Peyer's patch (tissue), 4 donors: Measurements from ENCODE around the gene ANXA10. TPM values are rescaled to one million over a fixed set of nuclear protein-coding genes. Genes with fewer than 3 reads are reported as not detected.
"Not testable (repeated sequence)": the region's sequence is repeated elsewhere in the genome, so short reads cannot be mapped to it uniquely, and the experiment has no call there.

ENCODE experiments used
- DNase-seq, 3 donors: peaks; one replicate each; pipeline ENCODE4 v3.0.0-alpha.2; 2017 to 2019
- H3K27ac ChIP-seq, 4 donors: fragments of 200-600 bp; sonication (generic); one replicate each; pipeline ENCODE4 v1.5.1; 2016 to 2019
- H3K27me3 ChIP-seq, 2 donors: fragments of 200-600 bp; sonication (generic); one replicate each; pipeline ENCODE4 v1.5.1; 2019
- H3K36me3 ChIP-seq, 3 donors: fragments of 200-600 bp; sonication (generic); one replicate each; pipeline ENCODE4 v1.5.1; 2016 to 2019
- H3K4me1 ChIP-seq, 4 donors: fragments of 200-600 bp; sonication (generic); one replicate each; pipeline ENCODE4 v1.5.1; 2016 to 2019
- H3K4me3 ChIP-seq, 4 donors: fragments of 200-600 bp; sonication (generic); 1 replicate in 3 of 4; 2 replicates in 1 of 4; pipeline ENCODE4 v1.5.1; 2016 to 2019; ENCODE audit warnings: mild to moderate bottlenecking in 1 of 4
- H3K9me3 ChIP-seq, 4 donors: fragments of 200-600 bp; sonication (generic); one replicate each; pipeline ENCODE4 v1.5.1; 2016 to 2019; ENCODE audit warnings: mild to moderate bottlenecking in 1 of 4
- CTCF ChIP-seq, 6 experiments: fragments of 450-650 bp in 4 of 6; fragments of 200-600 bp in 2 of 6; sonication (generic) in 1 of 6; IDR thresholded peaks; one replicate each; pipeline ENCODE4 v1.5.1; 2017 to 2019; ENCODE audit warnings: antibody characterized with exemption in 6 of 6, mild to moderate bottlenecking in 3 of 6, moderate library complexity in 1 of 6
- POLR2A ChIP-seq, 2 donors: fragments of 450-650 bp; IDR thresholded peaks; one replicate each; pipeline ENCODE4 v1.5.1; 2017; ENCODE audit warnings: antibody characterized with exemption in 2 of 2, mild to moderate bottlenecking in 2 of 2, moderate library complexity in 2 of 2
- total RNA-seq, 4 donors: library from RNA; depleted of rRNA; stranded (reverse); fragments of >200 nt; gene quantifications; one replicate each; pipeline ENCODE4 v1.1.0, GENCODE V29; 2016

The ANXA10 gene
- total RNA-seq, 4 donors from 2014 or later = not detected

- Histone ChIP-seq H3K27ac (no peak overlapping the region), H3K4me1 (no peaks in the 10 kb centered on the region), H3K4me3 (no peak overlapping the region), H3K36me3 (no peaks in the 10 kb centered on the region), H3K9me3 (no peaks in the 10 kb centered on the region), H3K27me3 (no peaks in the 10 kb centered on the region)
- no peak for DNase-seq
- TF ChIP-seq POLR2A (IDR thresholded peaks at IDR 0.05) (no peak), CTCF (IDR thresholded peaks at IDR 0.05) (no peak)
Observed at GRCh38 chr4:168134651-168135050, 42.3 kb downstream of the ANXA10 start.

DNA sequence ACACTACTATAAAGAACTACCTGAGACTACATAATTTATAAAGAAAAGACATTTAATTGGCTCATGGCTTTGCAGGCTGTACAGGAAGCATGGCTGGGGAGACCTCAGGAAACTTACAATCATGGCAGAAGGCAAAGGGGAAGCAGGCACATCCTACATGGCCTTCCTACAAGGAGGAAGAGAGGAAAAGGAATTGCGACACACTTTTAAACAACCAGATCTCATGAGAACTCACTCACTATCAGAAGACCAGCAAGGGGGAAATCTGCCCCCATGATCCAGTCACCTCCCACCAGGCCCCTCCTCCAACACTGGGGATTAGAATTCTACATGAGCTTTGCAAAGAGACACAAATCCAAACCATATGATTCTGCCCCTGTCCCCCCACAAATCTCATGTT lies 43.5 kb downstream of the ANXA10 start:
- DNase-seq = not testable (repeated sequence)

GRCh38 chr4:168137695-168138094 lies 45.4 kb downstream of the ANXA10 start:
- not testable (repeated sequence) for H3K9me3 ChIP-seq, H3K36me3 ChIP-seq, H3K27me3 ChIP-seq, H3K4me1 ChIP-seq, H3K4me3 ChIP-seq, H3K27ac ChIP-seq, DNase-seq

More for the DNA sequence above, 43.5 kb downstream of the ANXA10 start:
- not testable (repeated sequence) for H3K9me3 ChIP-seq, H3K27ac ChIP-seq, H3K36me3 ChIP-seq, H3K4me3 ChIP-seq, H3K4me1 ChIP-seq, H3K27me3 ChIP-seq

GRCh38 chr4:168138143-168138542 lies 45.8 kb downstream of the ANXA10 start:
- Histone ChIP-seq H3K9me3 (no peaks in the 10 kb centered on the region), H3K27me3 (no peaks in the 10 kb centered on the region), H3K27ac (no peak overlapping the region), H3K36me3 (no peaks in the 10 kb centered on the region), H3K4me1 (no peaks in the 10 kb centered on the region), H3K4me3 (no peak overlapping the region)
- DNase-seq = no peak
- TF ChIP-seq POLR2A (IDR thresholded peaks at IDR 0.05) (no peak), CTCF (IDR thresholded peaks at IDR 0.05) (no peak)

GRCh38 chr4:168139336-168139735 lies 47.0 kb downstream of the ANXA10 start:
- Histone ChIP-seq H3K4me3 (no peak overlapping the region), H3K27me3 (no peaks in the 10 kb centered on the region), H3K9me3 (no peaks in the 10 kb centered on the region), H3K27ac (no peak overlapping the region), H3K36me3 (no peaks in the 10 kb centered on the region), H3K4me1 (no peaks in the 10 kb centered on the region)
- TF ChIP-seq CTCF (IDR thresholded peaks at IDR 0.05) (no peak), POLR2A (IDR thresholded peaks at IDR 0.05) (no peak)
- no peak for DNase-seq

DNA sequence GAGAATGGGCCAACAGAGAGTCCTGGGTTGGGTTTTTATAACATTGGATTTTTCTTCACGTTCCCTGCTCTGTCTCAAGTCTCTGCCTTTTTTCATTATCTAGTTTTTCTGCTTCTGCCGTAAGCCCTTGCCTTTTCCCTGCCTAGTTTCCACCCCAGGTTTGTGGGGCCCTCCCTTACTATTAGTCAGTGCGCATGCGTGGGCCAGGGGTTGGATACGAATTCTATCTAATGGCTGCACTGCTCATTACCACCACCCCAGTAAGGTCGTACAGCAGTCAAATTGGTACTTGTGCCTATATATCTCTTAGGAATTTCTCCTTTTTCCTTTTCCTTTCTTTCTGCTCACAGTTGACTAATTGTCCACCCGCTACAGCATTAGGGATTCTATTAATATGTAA lies 49.4 kb downstream of the ANXA10 start:
- no peaks in the 10 kb centered on the region for H3K36me3 ChIP-seq
- H3K4me1 ChIP-seq = no peaks in the 10 kb centered on the region
- no peak overlapping the region for H3K27ac ChIP-seq
- no peak overlapping the region for H3K4me3 ChIP-seq
- DNase-seq = no peak
- no peaks in the 10 kb centered on the region for H3K9me3 ChIP-seq
- H3K27me3 ChIP-seq = no peaks in the 10 kb centered on the region
- TF ChIP-seq CTCF (IDR thresholded peaks at IDR 0.05) (no peak), POLR2A (IDR thresholded peaks at IDR 0.05) (no peak)

DNA sequence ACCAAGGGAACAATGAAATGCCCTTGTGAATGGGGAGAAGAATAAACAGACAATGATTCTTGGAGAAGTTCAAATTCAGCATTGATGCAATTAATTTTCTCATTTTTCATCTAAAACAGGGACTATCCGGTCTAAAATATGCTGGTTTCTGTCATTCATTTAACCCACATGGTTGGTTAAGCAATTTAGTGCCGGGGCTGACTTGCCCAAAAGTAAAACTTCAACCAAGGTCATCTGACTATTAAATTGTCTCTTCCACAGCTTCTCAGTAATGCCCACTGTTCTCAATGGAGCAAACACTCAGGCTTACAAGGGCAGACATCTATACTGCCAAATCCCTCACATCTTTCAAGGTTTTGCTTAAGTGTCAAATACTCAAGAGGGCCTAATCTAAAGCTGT lies 51.3 kb downstream of the ANXA10 start:
- Histone ChIP-seq H3K4me1 (no peaks in the 10 kb centered on the region), H3K27ac (no peak overlapping the region), H3K4me3 (no peak overlapping the region), H3K27me3 (no peaks in the 10 kb centered on the region), H3K36me3 (no peaks in the 10 kb centered on the region), H3K9me3 (no peaks in the 10 kb centered on the region)
- TF ChIP-seq POLR2A (IDR thresholded peaks at IDR 0.05) (no peak), CTCF (IDR thresholded peaks at IDR 0.05) (no peak)
- DNase-seq = no peak
